GM12878 (cell line): ENCODE measurements around the gene CFP. TPM values are rescaled to one million over a fixed set of nuclear protein-coding genes. Genes with fewer than 3 reads are reported as not detected.

Experiments
- ATAC-seq: fragments of 200-7000 bp; cut with Tn5 transposase; 3 replicates; pipeline ENCODE4 v1.9.1; 2020; ENCODE audit warnings: mild to moderate bottlenecking, moderate library complexity
- BruUV-seq: library from RNA; stranded (reverse); fragments of 400-500 nt; replicated peaks from 2 replicates; lab custom pipeline; 2021; lab: Mats Ljungman, UMichigan
- CTCF ChIA-PET: fragments of 300-600 bp; sonication (Branson Sonifier 250); formaldehyde crosslinking; extraction: SDS; loops from one replicate; lab custom pipeline; 2021; ENCODE audit warnings: inconsistent platforms; lab: Yijun Ruan, JAX
- POLR2A ChIA-PET: fragments of 350-600 bp; formaldehyde crosslinking; extraction: SDS; loops from one replicate; lab custom pipeline; 2021; ENCODE audit warnings: inconsistent platforms; lab: Charles Lee
- RAD21 ChIA-PET: fragments of 300-600 bp; sonication (Branson Sonifier 250); formaldehyde crosslinking; loops from one replicate; lab custom pipeline; 2023; ENCODE audit warnings: antibody characterized with exemption; ENCODE audit not compliant: unreplicated experiment; lab: Charles Lee
- SMC1A ChIA-PET: fragments of 300-600 bp; sonication (Branson Sonifier 250); formaldehyde crosslinking; loops from one replicate; lab custom pipeline; 2023; ENCODE audit not compliant: unreplicated experiment, uncharacterized antibody; lab: Charles Lee
- DNase-seq: peaks from one replicate; pipeline ENCODE4 v3.0.0-alpha.2; 2011; ENCODE audit warnings: low read depth, low spot score
- FAIRE-seq: peaks from 3 replicates; lab custom pipeline; 2011; peaks lifted over from hg19 to GRCh38; lab: Jason Lieb, UNC
- H2AFZ ChIP-seq: 2 replicates; pipeline ENCODE4 v1.6.0; 2011; ENCODE audit warnings: low read depth, low read length, control low read depth; ENCODE audit not compliant: control insufficient read depth
- H3K27ac ChIP-seq: 2 replicates; pipeline ENCODE4 v1.5.1; 2011; ENCODE audit warnings: control low read depth; ENCODE audit not compliant: control insufficient read depth, insufficient read depth
- H3K27me3 ChIP-seq, 2 experiments: replicated peaks in 1 of 2; 2 replicates each; pipeline versions ENCODE4 v1.6.0 to v1.6.1; 2011; ENCODE audit warnings: low read length in 1 of 2; ENCODE audit not compliant: control insufficient read depth in 2 of 2, insufficient read depth in 2 of 2
- H3K36me3 ChIP-seq, 2 experiments: 2 replicates each; pipeline ENCODE4 v1.5.1; 2011; ENCODE audit warnings: low read length in 1 of 2; ENCODE audit not compliant: control insufficient read depth in 2 of 2, insufficient read depth in 2 of 2
- H3K4me1 ChIP-seq: 2 replicates; pipeline ENCODE4 v1.6.1; 2011; ENCODE audit warnings: mild to moderate bottlenecking, low read length, moderate library complexity, mixed read lengths; ENCODE audit not compliant: control insufficient read depth, insufficient read depth
- H3K4me2 ChIP-seq: 2 replicates; pipeline ENCODE4 v1.6.0; 2011; ENCODE audit warnings: control low read depth; ENCODE audit not compliant: control insufficient read depth, insufficient read depth
- H3K4me3 ChIP-seq: fragments of 200-600 bp; sonication (generic); 2 replicates; pipeline ENCODE4 v1.5.1; 2016
- H3K79me2 ChIP-seq: 2 replicates; pipeline ENCODE4 v1.6.0; 2011; ENCODE audit warnings: low read length; ENCODE audit not compliant: control insufficient read depth, insufficient read depth
- H3K9ac ChIP-seq: 2 replicates; pipeline ENCODE4 v1.8.0; 2011; ENCODE audit warnings: low read length, control low read depth, mixed read lengths; ENCODE audit not compliant: control insufficient read depth, insufficient read depth
- H3K9me3 ChIP-seq: replicated peaks from 3 replicates; pipeline ENCODE4 v1.5.1; 2011; ENCODE audit warnings: mild to moderate bottlenecking, low read length; ENCODE audit not compliant: control insufficient read depth, insufficient read depth
- H4K20me1 ChIP-seq: 2 replicates; pipeline ENCODE4 v1.6.0; 2011; ENCODE audit not compliant: control insufficient read depth, insufficient read depth
- ATF7 ChIP-seq: fragments of 450-650 bp; IDR thresholded peaks from 2 replicates; pipeline ENCODE4 v1.6.1; 2016; ENCODE audit warnings: low read depth, mild to moderate bottlenecking
- CHD4 ChIP-seq: fragments of 200-600 bp; sonication (generic); IDR thresholded peaks from 2 replicates; pipeline ENCODE4 v1.6.1; 2016; ENCODE audit warnings: mild to moderate bottlenecking
- EGR1 ChIP-seq, 2 experiments: IDR thresholded peaks; 1 replicate in 1 of 2; 2 replicates in 1 of 2; pipeline ENCODE4 v1.6.1; 2011 to 2012; ENCODE audit warnings: low read depth in 2 of 2, low read length in 2 of 2, borderline replicate concordance in 1 of 2, mild to moderate bottlenecking in 1 of 2, moderate library complexity in 1 of 2
- HDGF ChIP-seq: fragments of 450-650 bp; IDR thresholded peaks from 2 replicates; pipeline ENCODE4 v1.6.1; 2016; ENCODE audit warnings: antibody characterized with exemption
- NR2F1 ChIP-seq: fragments of 450-650 bp; conservative IDR thresholded peaks from 2 replicates; pipeline ENCODE4 v1.6.1; 2017; ENCODE audit warnings: mild to moderate bottlenecking
- PML ChIP-seq: IDR thresholded peaks from 2 replicates; pipeline ENCODE4 v1.6.1; 2012; ENCODE audit warnings: low read length, inconsistent platforms
- SMARCA5 ChIP-seq: fragments of 450-650 bp; IDR thresholded peaks from 2 replicates; pipeline ENCODE4 v1.6.1; 2017; ENCODE audit warnings: mild to moderate bottlenecking
- YY1 ChIP-seq: IDR thresholded peaks from 2 replicates; pipeline ENCODE4 v1.6.1; 2011; ENCODE audit warnings: low read depth, mild to moderate bottlenecking, low read length
- WGBS: methylation state at CpG from one replicate; pipeline ENCODE4 v1.1.6; 2016; ENCODE audit warnings: low lambda C conversion rate; ENCODE audit not compliant: insufficient replicate concordance, insufficient coverage; ENCODE audit errors: missing lambda C conversion rate; 5-methylcytosine and 5-hydroxymethylcytosine counted together
- in situ Hi-C: fragments of 300-500 bp; cut with MboI; formaldehyde crosslinking; loops from 9 replicates; pipeline ENCODE4 v1.14.3; 2018; ENCODE audit warnings: mixed read lengths
- intact Hi-C: fragments of 100-400 bp; cut with micrococcal nuclease; formaldehyde crosslinking; loops from one replicate; pipeline ENCODE4 v1.14.2; 2022; ENCODE audit not compliant: unreplicated experiment
- polyA plus RNA-seq, 11 experiments: library from polyadenylated mRNA; depleted of rRNA in 4 of 11; unstranded in 6 of 11; stranded (reverse) in 5 of 11; fragments of >200 nt; fragmentation: Nextera tagmentation in 4 of 11; fragmentation: Illumina TruSeq in 1 of 11; extraction: Ambion mirVana in 4 of 11; extraction: Trizol in 1 of 11; gene quantifications; 1 replicate in 1 of 11; 2 replicates in 10 of 11; pipeline versions ENCODE4 v1.2.1 to v1.2.3, GENCODE V29; 2011 to 2016; ENCODE audit warnings: inconsistent platforms in 2 of 11, missing spikeins in 2 of 11, low read depth in 1 of 11
- total RNA-seq, 4 experiments: library from RNA; depleted of rRNA in 3 of 4; stranded (reverse); fragments of >200 nt in 3 of 4; fragmentation: Illumina TruSeq in 1 of 4; extraction: Trizol in 1 of 4; gene quantifications; 2 replicates each; pipeline versions ENCODE4 v1.2.1 to v1.2.3, GENCODE V29; 2013 to 2021
- TF ChIP-seq, protein P1 (sequence below): fragments of 450-650 bp; formaldehyde crosslinking; IDR thresholded peaks from 2 replicates; pipeline ENCODE4 v1.4.0; 2022; ENCODE audit warnings: mild to moderate bottlenecking, moderate library complexity
- TF ChIP-seq, protein P2 (sequence below): fragments of 450-650 bp; IDR thresholded peaks from 2 replicates; pipeline ENCODE4 v1.6.1; 2016; ENCODE audit warnings: mild to moderate bottlenecking
- TF ChIP-seq, protein P3 (sequence below): fragments of 450-650 bp; IDR thresholded peaks from 2 replicates; pipeline ENCODE4 v1.6.1; 2017; ENCODE audit warnings: low read depth, mild to moderate bottlenecking, moderate library complexity
- TF ChIP-seq, protein P4 (sequence below): fragments of 450-650 bp; IDR thresholded peaks from 2 replicates; pipeline ENCODE4 v1.6.1; 2014; ENCODE audit warnings: mild to moderate bottlenecking
- TF ChIP-seq, protein P5 (sequence below): IDR thresholded peaks from 2 replicates; pipeline ENCODE4 v1.6.1; 2011; ENCODE audit warnings: mild to moderate bottlenecking, low read depth, low read length, moderate library complexity; ENCODE audit not compliant: insufficient replicate concordance

The CFP gene
- total and polyA plus RNA-seq, 10 of the 15 experiments (the other 5 are each of a cell fraction or from before 2014, with no cell fraction given), result 0.72 to 10.1 (median 2.8) TPM

DNA sequence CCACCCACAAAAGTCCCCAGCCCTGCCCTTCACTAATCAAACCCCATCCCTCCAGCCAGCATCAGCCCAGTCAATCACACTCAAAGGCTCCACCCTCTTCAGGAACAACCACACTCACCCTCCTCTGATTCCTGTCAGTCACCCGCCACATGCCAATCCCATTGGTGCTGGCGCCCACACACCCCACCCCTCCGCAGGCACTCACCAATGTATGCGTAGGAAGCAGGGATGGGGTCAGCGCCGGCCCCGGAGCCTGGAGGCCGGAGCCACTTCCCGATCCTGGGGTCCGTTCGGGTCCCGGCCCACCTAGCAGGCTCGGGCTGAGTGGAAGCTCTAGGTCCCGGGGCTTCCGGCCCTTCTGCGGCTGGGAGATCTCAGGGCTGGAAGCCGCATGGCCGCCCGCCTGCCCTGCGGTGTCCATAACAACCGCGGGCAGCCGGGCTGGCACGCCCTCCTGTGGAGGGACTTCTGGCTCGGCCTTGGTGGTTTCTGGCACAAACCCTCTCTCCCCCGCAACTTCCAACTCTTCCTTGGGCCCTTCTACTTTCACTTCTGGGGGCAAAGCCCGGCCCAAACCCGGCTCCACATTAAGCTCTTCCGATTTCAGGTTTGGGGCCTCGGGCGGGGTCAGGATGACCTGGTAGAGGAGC, 7.9 kb upstream of the CFP start:
- ChIA-PET RAD21 (interaction anchor here (1.1 to 1.3 kb wide), 3 partner anchors 9 to 56 kb away, joined by 3 to 5 read pairs (median 5); no protein-coding TSS in a partner anchor), CTCF (interaction anchor here (2.3 kb wide), 1 partner anchor 9 kb away, joined by 9 read pairs; no protein-coding TSS in a partner anchor), POLR2A (interaction anchor here (2.4 kb wide), 1 partner anchor 11 kb away, joined by 9 read pairs; no protein-coding TSS in a partner anchor), SMC1A (interaction anchor here (0.8 to 2.3 kb wide), 3 partner anchors 9 to 11 kb away, joined by 3 to 7 read pairs (median 5); no protein-coding TSS in a partner anchor)
- H3K9ac ChIP-seq, result no peak overlapping the region
- WGBS, result 71% methylated on average over 31 of the region's 31 CpGs
- FAIRE-seq, result no peak
- H3K79me2 ChIP-seq, result no peaks in the 10 kb centered on the region
- no peak overlapping the region for H2AFZ ChIP-seq
- BruUV-seq, result no TSS peak
- intact Hi-C loops (loop anchor here (10.0 kb wide), 1 partner anchor 153 kb away; the partner anchor contains the start of gene ZNF41), in situ Hi-C loops (no loop called here)
- H3K4me3 ChIP-seq, result 0 out of 2 replicates have a peak overlapping the region, but pooled peaks have one; percentile 41
- H3K27me3 ChIP-seq, result no peaks in the 10 kb centered on the region
- H4K20me1 ChIP-seq, result no peaks in the 10 kb centered on the region
- no peak for DNase-seq
- peaks cover 0 to 9% of the 10 kb centered on the region in 2 experiments; a peak in 3 of 4 replicates for H3K36me3 ChIP-seq
- H3K9me3 ChIP-seq, result peaks cover 2% of the 10 kb centered on the region; the same call in 1 of the 3 replicates
- peaks cover 20% of the 10 kb centered on the region for H3K4me1 ChIP-seq
- peak overlapping the region; percentile 30 for H3K4me2 ChIP-seq
- ATAC-seq, result peak; percentile 94
- H3K27ac ChIP-seq, result peak overlapping the region; percentile 34; the same call in 1 of the 2 replicates
- TF ChIP-seq, protein P1, sequence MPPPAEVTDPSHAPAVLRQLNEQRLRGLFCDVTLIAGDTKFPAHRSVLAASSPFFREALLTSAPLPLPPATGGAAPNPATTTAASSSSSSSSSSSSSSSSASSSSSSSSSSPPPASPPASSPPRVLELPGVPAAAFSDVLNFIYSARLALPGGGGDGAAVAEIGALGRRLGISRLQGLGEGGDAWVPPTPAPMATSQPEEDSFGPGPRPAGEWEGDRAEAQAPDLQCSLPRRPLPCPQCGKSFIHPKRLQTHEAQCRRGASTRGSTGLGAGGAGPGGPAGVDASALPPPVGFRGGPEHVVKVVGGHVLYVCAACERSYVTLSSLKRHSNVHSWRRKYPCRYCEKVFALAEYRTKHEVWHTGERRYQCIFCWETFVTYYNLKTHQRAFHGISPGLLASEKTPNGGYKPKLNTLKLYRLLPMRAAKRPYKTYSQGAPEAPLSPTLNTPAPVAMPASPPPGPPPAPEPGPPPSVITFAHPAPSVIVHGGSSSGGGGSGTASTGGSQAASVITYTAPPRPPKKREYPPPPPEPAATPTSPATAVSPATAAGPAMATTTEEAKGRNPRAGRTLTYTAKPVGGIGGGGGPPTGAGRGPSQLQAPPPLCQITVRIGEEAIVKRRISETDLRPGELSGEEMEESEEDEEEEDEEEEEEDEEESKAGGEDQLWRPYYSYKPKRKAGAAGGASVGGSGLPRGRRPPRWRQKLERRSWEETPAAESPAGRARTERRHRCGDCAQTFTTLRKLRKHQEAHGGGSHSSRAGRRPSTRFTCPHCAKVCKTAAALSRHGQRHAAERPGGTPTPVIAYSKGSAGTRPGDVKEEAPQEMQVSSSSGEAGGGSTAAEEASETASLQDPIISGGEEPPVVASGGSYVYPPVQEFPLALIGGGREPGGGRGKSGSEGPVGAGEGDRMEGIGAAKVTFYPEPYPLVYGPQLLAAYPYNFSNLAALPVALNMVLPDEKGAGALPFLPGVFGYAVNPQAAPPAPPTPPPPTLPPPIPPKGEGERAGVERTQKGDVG, result no peak
- TF ChIP-seq YY1 (0 out of 2 replicates have a peak, but pooled peaks have one; percentile 17), EGR1 (IDR thresholded peaks at IDR 0.05; ENCODE audit: borderline replicate concordance in 1 of 2, low read depth in 2 of 2, low read length in 2 of 2) (no peak), HDGF (peak; percentile 50; the same call in 1 of the 2 replicates), ATF7 (no peak), CHD4 (no peak), NR2F1 (no peak), SMARCA5 (no peak), PML (no peak)
- TF ChIP-seq, protein P2, sequence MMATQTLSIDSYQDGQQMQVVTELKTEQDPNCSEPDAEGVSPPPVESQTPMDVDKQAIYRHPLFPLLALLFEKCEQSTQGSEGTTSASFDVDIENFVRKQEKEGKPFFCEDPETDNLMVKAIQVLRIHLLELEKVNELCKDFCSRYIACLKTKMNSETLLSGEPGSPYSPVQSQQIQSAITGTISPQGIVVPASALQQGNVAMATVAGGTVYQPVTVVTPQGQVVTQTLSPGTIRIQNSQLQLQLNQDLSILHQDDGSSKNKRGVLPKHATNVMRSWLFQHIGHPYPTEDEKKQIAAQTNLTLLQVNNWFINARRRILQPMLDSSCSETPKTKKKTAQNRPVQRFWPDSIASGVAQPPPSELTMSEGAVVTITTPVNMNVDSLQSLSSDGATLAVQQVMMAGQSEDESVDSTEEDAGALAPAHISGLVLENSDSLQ, result peak; percentile 98
- TF ChIP-seq, protein P3, sequence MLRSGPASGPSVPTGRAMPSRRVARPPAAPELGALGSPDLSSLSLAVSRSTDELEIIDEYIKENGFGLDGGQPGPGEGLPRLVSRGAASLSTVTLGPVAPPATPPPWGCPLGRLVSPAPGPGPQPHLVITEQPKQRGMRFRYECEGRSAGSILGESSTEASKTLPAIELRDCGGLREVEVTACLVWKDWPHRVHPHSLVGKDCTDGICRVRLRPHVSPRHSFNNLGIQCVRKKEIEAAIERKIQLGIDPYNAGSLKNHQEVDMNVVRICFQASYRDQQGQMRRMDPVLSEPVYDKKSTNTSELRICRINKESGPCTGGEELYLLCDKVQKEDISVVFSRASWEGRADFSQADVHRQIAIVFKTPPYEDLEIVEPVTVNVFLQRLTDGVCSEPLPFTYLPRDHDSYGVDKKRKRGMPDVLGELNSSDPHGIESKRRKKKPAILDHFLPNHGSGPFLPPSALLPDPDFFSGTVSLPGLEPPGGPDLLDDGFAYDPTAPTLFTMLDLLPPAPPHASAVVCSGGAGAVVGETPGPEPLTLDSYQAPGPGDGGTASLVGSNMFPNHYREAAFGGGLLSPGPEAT, result no peak
- TF ChIP-seq, protein P4, sequence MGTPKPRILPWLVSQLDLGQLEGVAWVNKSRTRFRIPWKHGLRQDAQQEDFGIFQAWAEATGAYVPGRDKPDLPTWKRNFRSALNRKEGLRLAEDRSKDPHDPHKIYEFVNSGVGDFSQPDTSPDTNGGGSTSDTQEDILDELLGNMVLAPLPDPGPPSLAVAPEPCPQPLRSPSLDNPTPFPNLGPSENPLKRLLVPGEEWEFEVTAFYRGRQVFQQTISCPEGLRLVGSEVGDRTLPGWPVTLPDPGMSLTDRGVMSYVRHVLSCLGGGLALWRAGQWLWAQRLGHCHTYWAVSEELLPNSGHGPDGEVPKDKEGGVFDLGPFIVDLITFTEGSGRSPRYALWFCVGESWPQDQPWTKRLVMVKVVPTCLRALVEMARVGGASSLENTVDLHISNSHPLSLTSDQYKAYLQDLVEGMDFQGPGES, result no peak
- TF ChIP-seq, protein P5, sequence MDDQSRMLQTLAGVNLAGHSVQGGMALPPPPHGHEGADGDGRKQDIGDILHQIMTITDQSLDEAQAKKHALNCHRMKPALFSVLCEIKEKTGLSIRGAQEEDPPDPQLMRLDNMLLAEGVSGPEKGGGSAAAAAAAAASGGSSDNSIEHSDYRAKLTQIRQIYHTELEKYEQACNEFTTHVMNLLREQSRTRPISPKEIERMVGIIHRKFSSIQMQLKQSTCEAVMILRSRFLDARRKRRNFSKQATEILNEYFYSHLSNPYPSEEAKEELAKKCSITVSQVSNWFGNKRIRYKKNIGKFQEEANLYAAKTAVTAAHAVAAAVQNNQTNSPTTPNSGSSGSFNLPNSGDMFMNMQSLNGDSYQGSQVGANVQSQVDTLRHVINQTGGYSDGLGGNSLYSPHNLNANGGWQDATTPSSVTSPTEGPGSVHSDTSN, result peak; percentile 93
